Upper lobe of left lung (tissue), 6 donors: ENCODE results near the gene FAM151B. TPM values are rescaled to one million over a fixed set of nuclear protein-coding genes. Genes with fewer than 3 reads are reported as not detected.

Experiments
- ATAC-seq, 2 donors: fragments of 200-7000 bp; cut with Tn5 transposase; one replicate each; pipeline ENCODE4 v1.9.1; 2022; ENCODE audit warnings: mild to moderate bottlenecking in 2 of 2, moderate library complexity in 2 of 2; ENCODE audit not compliant: low FRiP score in 2 of 2
- DNase-seq, 2 donors: peaks; one replicate each; pipeline ENCODE4 v3.0.0-alpha.2; 2019 to 2020
- H3K27ac ChIP-seq, 4 donors: fragments of 200-600 bp; sonication (generic); one replicate each; pipeline ENCODE4 v1.5.1; 2016 to 2019
- H3K27me3 ChIP-seq, 4 donors: fragments of 200-600 bp; sonication (generic); one replicate each; pipeline ENCODE4 v1.5.1; 2017 to 2019
- H3K36me3 ChIP-seq, 4 donors: fragments of 200-600 bp; sonication (generic); one replicate each; pipeline ENCODE4 v1.5.1; 2016 to 2019
- H3K4me1 ChIP-seq, 4 donors: fragments of 200-600 bp; sonication (generic); one replicate each; pipeline ENCODE4 v1.5.1; 2018 to 2019
- H3K4me3 ChIP-seq, 4 donors: fragments of 200-600 bp; sonication (generic); one replicate each; pipeline ENCODE4 v1.5.1; 2017 to 2019; ENCODE audit warnings: mild to moderate bottlenecking in 2 of 4, moderate library complexity in 1 of 4
- H3K9me3 ChIP-seq, 4 donors: fragments of 200-600 bp; sonication (generic); one replicate each; pipeline ENCODE4 v1.5.1; 2018 to 2019
- EP300 ChIP-seq, 4 donors: sonication (generic); formaldehyde crosslinking; IDR thresholded peaks; one replicate each; pipeline ENCODE4 v1.5.1; 2017; ENCODE audit warnings: antibody characterized with exemption in 4 of 4, control low read depth in 2 of 4
- POLR2A ChIP-seq, 4 donors: fragments of 450-650 bp; IDR thresholded peaks; one replicate each; pipeline ENCODE4 v1.5.1; 2016 to 2017; ENCODE audit warnings: antibody characterized with exemption in 4 of 4, mild to moderate bottlenecking in 2 of 4
- POLR2AphosphoS5 ChIP-seq, 2 donors: sonication (generic); formaldehyde crosslinking; IDR thresholded peaks; one replicate each; pipeline ENCODE4 v1.5.1; 2017; ENCODE audit warnings: antibody characterized with exemption in 2 of 2
- WGBS, 2 donors: methylation state at CpG; one replicate each; pipeline ENCODE4 v1.1.5; 2017 to 2018; 5-methylcytosine and 5-hydroxymethylcytosine counted together
- total RNA-seq, 6 donors: library from RNA; depleted of rRNA in 4 of 6; stranded (reverse); fragments of >200 nt in 4 of 6; gene quantifications; one replicate each; pipeline versions ENCODE4 v1.1.0 to v1.2.1, GENCODE V29; 2016 to 2021
- TF ChIP-seq, protein P1 (sequence below), 6 experiments: fragments of 450-650 bp in 4 of 6; fragments of 200-600 bp in 2 of 6; sonication (generic) in 2 of 6; IDR thresholded peaks; one replicate each; pipeline ENCODE4 v1.5.1; 2016 to 2019; ENCODE audit warnings: antibody characterized with exemption in 6 of 6
- donor health status: DM: no; HTN: no; CAD: no; lungs with moderate emphysema.
- donor health status: DM: no; HTN: yes; CAD: no; lungs with severe emphysema.

The FAM151B gene
- total RNA-seq, 6 donors from 2014 or later, result 0.78 to 5.2 (median 2.7) TPM

DNA sequence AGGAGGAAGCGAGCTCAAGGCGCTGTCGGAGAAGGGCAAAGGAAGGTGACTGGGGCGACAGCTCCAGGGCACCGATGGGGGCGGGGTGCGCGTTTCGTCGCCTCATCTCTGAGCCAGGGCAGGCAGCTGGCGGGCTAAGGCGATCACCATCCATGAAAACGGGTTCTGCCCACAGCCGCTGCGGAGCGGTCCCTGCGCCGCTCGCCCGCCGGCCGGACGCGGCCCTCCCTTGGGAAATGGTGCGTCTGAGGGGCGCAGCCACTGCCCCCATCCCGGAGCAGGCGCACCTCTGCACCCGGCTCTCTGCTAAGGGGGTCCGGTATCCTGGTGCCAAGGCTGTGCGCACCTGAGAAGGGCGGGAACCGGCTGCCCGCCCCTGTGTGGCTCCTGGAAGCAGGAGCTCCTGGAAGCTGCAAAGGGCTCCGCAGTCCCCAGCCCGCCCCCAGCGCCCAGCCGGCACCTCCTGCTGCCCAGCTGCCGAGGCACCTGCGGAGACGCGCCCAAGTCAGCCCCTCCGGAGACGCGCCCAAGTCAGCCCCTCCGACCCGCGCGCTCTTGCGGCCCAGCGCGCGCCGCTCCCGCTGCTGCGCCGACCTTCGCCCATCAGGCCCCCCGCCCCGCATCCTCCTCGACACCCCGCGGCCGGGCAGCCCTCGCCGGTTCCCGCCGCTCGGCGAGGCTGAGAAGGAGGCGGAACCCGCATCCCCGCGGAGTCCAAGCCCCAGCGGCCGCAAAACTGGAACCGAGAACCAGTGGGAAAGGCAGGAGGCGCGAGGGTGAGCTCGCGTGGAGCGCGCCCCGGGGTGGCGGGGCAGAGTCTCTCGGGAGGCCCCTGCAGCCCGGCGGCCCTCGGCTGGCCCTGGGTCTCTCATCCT is 81.4 kb downstream of the FAM151B start:
- TF ChIP-seq EP300 (IDR thresholded peaks at IDR 0.05), result no peak
- no peak for TF ChIP-seq POLR2AphosphoS5 (IDR thresholded peaks at IDR 0.05)
- TF ChIP-seq, protein P1, sequence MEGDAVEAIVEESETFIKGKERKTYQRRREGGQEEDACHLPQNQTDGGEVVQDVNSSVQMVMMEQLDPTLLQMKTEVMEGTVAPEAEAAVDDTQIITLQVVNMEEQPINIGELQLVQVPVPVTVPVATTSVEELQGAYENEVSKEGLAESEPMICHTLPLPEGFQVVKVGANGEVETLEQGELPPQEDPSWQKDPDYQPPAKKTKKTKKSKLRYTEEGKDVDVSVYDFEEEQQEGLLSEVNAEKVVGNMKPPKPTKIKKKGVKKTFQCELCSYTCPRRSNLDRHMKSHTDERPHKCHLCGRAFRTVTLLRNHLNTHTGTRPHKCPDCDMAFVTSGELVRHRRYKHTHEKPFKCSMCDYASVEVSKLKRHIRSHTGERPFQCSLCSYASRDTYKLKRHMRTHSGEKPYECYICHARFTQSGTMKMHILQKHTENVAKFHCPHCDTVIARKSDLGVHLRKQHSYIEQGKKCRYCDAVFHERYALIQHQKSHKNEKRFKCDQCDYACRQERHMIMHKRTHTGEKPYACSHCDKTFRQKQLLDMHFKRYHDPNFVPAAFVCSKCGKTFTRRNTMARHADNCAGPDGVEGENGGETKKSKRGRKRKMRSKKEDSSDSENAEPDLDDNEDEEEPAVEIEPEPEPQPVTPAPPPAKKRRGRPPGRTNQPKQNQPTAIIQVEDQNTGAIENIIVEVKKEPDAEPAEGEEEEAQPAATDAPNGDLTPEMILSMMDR (IDR thresholded peaks at IDR 0.05), result no peak
- no peak for TF ChIP-seq POLR2A (IDR thresholded peaks at IDR 0.05)
- H3K4me1 ChIP-seq, result peaks cover 14 to 18% (median 18%) of the 10 kb centered on the region in 4 donors
- no peaks in the 10 kb centered on the region for H3K36me3 ChIP-seq
- no peaks in the 10 kb centered on the region for H3K9me3 ChIP-seq
- H3K27me3 ChIP-seq, result peaks cover 0 to 26% (median 11%) of the 10 kb centered on the region in 4 donors
- ATAC-seq (peak in 1 of 2 donors; percentile 31), DNase-seq (peak in 1 of 2 donors; percentile 84)
- no peak overlapping the region for H3K27ac ChIP-seq
- WGBS, 2 donors, result 4 to 6% methylated on average over 5 to 60 of the region's 89 CpGs
- peak overlapping the region in 3 of 4 donors; percentile 37 to 54 (median 38) for H3K4me3 ChIP-seq

DNA sequence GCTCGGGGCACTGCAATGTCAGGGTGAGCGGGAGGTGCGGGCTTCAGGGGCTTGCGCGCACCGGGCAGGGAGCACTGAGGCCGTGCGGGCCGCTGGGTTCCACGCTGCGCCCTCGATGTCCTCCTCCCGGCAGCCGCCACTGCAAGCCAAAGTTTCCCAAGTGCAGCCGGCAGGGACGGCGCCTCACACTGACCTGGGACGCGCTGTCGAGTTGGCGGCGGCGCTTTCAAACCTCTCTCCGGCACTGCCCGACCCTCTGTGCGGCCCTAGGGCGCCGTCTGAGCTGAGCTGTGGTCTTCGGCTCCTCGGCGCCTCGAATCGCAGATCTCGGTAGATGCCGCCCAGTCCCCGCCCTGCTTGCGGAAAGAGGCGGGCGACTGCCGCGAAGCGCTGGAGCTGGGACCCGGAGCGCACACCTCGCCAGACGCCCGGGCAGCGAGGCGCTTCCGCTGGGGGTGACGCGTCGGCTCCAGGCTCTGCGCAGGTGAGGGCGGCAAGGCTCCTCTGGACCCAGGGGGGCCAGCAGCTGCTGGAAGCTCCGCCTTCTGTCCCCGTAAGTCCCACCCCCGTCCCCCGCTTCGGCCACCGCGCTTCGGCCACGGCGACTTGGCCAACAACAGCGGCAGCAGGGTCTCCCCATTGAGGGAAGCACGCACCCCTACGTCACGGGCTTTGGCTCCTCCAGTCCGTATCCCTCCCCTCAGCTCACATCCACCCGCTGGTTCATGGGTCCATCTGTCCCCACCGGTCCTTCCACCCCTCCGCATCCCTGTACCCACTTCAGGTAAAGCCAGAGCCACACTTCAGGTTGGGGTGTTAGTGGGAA is 82.3 kb downstream of the FAM151B start, which contains the start of gene ANKRD34B:
Gene ANKRD34B (minus strand): TSS at position 320 of the 826 bp plus-strand sequence. CDS start 10,261 bp downstream, outside the sequence.
- H3K27me3 ChIP-seq, result peaks cover 0 to 26% (median 11%) of the 10 kb centered on the region in 4 donors
- no peaks in the 10 kb centered on the region for H3K36me3 ChIP-seq
- H3K4me3 ChIP-seq, result peak within 1 kb of the TSS; percentile 14 to 54 (median 38)
- 7% methylated on average over 26 to 27 of the region's 73 CpGs for WGBS, 2 donors
- ATAC-seq, result peak in 1 of 2 donors; percentile 45
- H3K9me3 ChIP-seq, result no peaks in the 10 kb centered on the region
- H3K27ac ChIP-seq, result no peak within 1 kb of the TSS
- DNase-seq, result peak; percentile 26 to 83
- TF ChIP-seq, protein P1 (IDR thresholded peaks at IDR 0.05), result no peak
- no peak for TF ChIP-seq EP300 (IDR thresholded peaks at IDR 0.05)
- no peak for TF ChIP-seq POLR2AphosphoS5 (IDR thresholded peaks at IDR 0.05)
- TF ChIP-seq POLR2A (IDR thresholded peaks at IDR 0.05), result no peak
- H3K4me1 ChIP-seq, result peaks cover 14 to 18% (median 18%) of the 10 kb centered on the region in 4 donors

DNA sequence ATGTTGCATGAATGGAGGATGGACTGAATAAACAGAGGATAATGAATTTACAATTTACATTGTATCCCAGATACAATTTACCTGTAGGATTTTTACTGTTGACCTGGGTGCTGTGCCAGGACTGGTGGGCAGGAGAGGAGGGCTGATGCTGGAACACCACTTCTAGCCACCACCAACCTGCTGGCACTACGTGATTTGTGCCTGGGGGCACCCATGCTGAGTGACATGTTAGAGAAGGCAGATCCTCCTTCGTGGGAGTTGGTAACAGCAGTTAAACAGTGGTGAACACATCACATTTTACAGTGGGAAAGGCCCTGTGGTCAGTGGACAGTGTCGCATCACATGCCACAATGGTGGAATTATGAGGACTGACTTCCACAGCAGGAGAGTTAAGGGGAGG is 85.2 kb downstream of the FAM151B start:
- no peak overlapping the region for H3K27ac ChIP-seq
- 76 to 87% methylated on average over 3 of the region's 3 CpGs for WGBS, 2 donors
- no peak overlapping the region for H3K4me3 ChIP-seq
- DNase-seq (no peak), ATAC-seq (no peak)
- H3K9me3 ChIP-seq, result no peaks in the 10 kb centered on the region
- TF ChIP-seq POLR2A (IDR thresholded peaks at IDR 0.05), result no peak
- no peak for TF ChIP-seq EP300 (IDR thresholded peaks at IDR 0.05)
- no peak for TF ChIP-seq POLR2AphosphoS5 (IDR thresholded peaks at IDR 0.05)
- TF ChIP-seq, protein P1 (IDR thresholded peaks at IDR 0.05), result no peak
- peaks cover 14 to 18% (median 18%) of the 10 kb centered on the region in 4 donors for H3K4me1 ChIP-seq
- H3K36me3 ChIP-seq, result no peaks in the 10 kb centered on the region
- peaks cover 0 to 26% (median 11%) of the 10 kb centered on the region in 4 donors for H3K27me3 ChIP-seq

DNA sequence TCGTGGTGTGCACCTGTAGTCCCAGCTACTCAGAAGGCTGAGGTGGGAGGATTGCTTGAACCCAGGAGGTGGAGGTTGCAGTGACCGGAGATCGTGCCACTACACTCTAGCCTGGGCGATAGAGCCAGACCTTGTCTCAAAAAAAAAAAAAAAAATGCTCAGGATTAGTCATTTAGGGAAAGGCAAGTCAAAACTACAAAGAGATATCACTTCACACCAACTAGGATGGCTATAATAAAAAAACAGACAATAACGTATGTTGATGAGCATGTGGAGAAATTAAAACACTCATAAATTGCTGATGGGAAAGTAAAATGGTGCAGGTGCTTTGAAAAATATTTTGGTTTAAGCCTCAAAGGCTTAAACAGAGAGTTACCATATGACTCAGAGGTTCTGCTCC is 88.5 kb downstream of the FAM151B start:
- WGBS, 2 donors, result 84 to 85% methylated on average over 5 of the region's 5 CpGs
- no peaks in the 10 kb centered on the region for H3K4me1 ChIP-seq
- H3K4me3 ChIP-seq, result no peak overlapping the region
- no peak for TF ChIP-seq POLR2A (IDR thresholded peaks at IDR 0.05)
- H3K9me3 ChIP-seq, result no peaks in the 10 kb centered on the region
- no peaks in the 10 kb centered on the region for H3K36me3 ChIP-seq
- no peak for DNase-seq
- no peak overlapping the region for H3K27ac ChIP-seq
- no peak for ATAC-seq
- H3K27me3 ChIP-seq, result peaks cover 0 to 2% (median 0%) of the 10 kb centered on the region in 4 donors

DNA sequence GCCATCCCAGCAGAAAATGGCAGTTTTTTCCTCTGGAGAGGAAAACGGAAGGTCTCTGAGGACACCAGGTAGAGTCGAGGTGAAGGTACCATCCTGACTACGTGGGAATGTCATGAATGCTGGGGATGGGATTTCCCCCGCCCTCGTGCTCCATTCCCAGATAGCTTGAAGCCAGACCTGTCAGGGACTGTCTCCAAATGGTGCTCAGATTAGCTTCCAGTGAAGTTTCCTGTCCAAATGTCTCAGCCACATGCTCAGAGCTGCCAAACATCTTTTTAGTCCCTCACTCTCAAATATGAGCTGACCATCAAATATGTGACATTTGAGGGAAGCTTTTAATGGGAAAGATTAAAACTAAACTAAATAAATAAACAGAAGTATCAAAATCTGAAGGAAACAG is 89.8 kb downstream of the FAM151B start:
- Histone ChIP-seq H3K36me3 (no peaks in the 10 kb centered on the region), H3K27ac (no peak overlapping the region), H3K9me3 (no peaks in the 10 kb centered on the region), H3K4me1 (no peaks in the 10 kb centered on the region), H3K27me3 (no peaks in the 10 kb centered on the region), H3K4me3 (no peak overlapping the region)
- TF ChIP-seq POLR2A (IDR thresholded peaks at IDR 0.05) (no peak), POLR2AphosphoS5 (IDR thresholded peaks at IDR 0.05) (no peak), EP300 (IDR thresholded peaks at IDR 0.05) (no peak)
- TF ChIP-seq, protein P1 (IDR thresholded peaks at IDR 0.05), result no peak
- no peak for DNase-seq
- WGBS, 2 donors, result 37 to 43% methylated on average over 5 of the region's 5 CpGs
- no peak for ATAC-seq
